HUES48 (cell line): ENCODE data around the gene LIN28B.
"Not testable (repeated sequence)": the region's sequence is repeated elsewhere in the genome, so short reads cannot be mapped to it uniquely, and the experiment has no call there.

Source experiments
- H3K27ac ChIP-seq: one replicate; pipeline ENCODE4 v1.7.0; 2013; ENCODE audit warnings: low read depth, low read length, inconsistent platforms
- H3K27me3 ChIP-seq: 2 replicates; pipeline ENCODE4 v1.6.1; 2013; ENCODE audit warnings: mild to moderate bottlenecking, low read length; ENCODE audit not compliant: control insufficient read depth, insufficient read depth
- H3K36me3 ChIP-seq: 2 replicates; pipeline ENCODE4 v1.6.1; 2013; ENCODE audit warnings: low read length; ENCODE audit not compliant: control insufficient read depth, insufficient read depth
- H3K4me1 ChIP-seq: 2 replicates; pipeline ENCODE4 v1.6.1; 2013; ENCODE audit warnings: mild to moderate bottlenecking, low read length; ENCODE audit not compliant: control insufficient read depth, insufficient read depth
- H3K4me3 ChIP-seq: 2 replicates; pipeline ENCODE4 v1.5.1; 2013; ENCODE audit warnings: mild to moderate bottlenecking, low read depth, low read length
- H3K9ac ChIP-seq: 2 replicates; pipeline ENCODE4 v1.6.1; 2013; ENCODE audit warnings: mild to moderate bottlenecking, low read depth, low read length, moderate library complexity
- H3K9me3 ChIP-seq: 2 replicates; pipeline ENCODE4 v1.6.1; 2013; ENCODE audit warnings: low read length; ENCODE audit not compliant: control insufficient read depth, insufficient read depth

Gene LIN28B

GRCh38 chr6:104957301-104958177, 632 bp downstream of the LIN28B start:
- Histone ChIP-seq H3K4me3 (peak overlapping the region; percentile 92), H3K4me1 (peaks cover 32% of the 10 kb centered on the region), H3K9ac (peak overlapping the region; percentile 99), H3K27me3 (no peaks in the 10 kb centered on the region), H3K27ac (peak overlapping the region; percentile 100), H3K36me3 (peaks cover 17% of the 10 kb centered on the region), H3K9me3 (no peaks in the 10 kb centered on the region)

DNA sequence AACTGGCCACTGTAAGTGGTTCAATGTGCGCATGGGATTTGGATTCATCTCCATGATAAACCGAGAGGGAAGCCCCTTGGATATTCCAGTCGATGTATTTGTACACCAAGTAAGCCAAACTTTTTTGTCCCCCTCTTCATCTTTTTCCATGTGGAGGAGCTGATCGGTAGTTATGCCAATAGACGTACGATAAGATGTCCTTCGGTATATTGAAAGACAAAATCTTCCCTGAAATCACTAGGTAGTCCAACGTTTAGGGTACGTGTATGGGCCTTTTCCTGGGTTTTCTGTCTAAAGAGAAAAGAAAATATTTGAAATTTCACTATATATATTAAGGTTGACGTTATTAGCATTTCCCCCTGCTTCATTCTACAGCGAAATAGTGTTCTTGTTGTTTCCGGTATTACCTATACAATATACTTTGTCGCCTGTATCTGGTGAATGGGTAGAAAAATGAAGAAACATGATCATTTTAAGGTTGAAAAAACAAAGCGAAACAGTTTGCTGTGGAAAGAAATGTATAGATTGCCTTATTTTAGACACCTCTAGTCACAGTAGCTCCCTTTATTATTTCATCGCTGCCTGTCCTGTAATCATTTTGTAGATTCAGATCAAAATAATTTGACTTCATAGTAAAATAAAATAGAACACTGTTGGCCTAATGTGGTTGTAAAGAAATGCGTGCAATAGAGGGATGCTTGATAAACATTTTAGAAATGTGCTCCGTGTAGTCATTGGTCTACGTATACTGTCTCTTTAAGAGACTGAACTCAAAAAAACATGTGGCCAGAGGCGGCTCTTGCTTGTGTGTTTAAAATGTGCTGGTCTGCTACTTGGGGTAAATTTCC, 1.5 kb downstream of the LIN28B start:
- Histone ChIP-seq H3K36me3 (peaks cover 19% of the 10 kb centered on the region), H3K9me3 (no peaks in the 10 kb centered on the region), H3K4me3 (peak overlapping the region; percentile 92), H3K4me1 (peaks cover 31% of the 10 kb centered on the region), H3K27ac (peak overlapping the region; percentile 100), H3K9ac (peak overlapping the region; percentile 99), H3K27me3 (no peaks in the 10 kb centered on the region)

GRCh38 chr6:104959026-104959858, 2.3 kb downstream of the LIN28B start:
- H3K27me3 ChIP-seq, result no peaks in the 10 kb centered on the region
- H3K4me1 ChIP-seq, result peaks cover 39% of the 10 kb centered on the region
- no peaks in the 10 kb centered on the region for H3K9me3 ChIP-seq
- peak overlapping the region; percentile 92 for H3K4me3 ChIP-seq
- peak overlapping the region; percentile 99 for H3K9ac ChIP-seq
- H3K27ac ChIP-seq, result peak overlapping the region; percentile 100
- H3K36me3 ChIP-seq, result peaks cover 19% of the 10 kb centered on the region

DNA sequence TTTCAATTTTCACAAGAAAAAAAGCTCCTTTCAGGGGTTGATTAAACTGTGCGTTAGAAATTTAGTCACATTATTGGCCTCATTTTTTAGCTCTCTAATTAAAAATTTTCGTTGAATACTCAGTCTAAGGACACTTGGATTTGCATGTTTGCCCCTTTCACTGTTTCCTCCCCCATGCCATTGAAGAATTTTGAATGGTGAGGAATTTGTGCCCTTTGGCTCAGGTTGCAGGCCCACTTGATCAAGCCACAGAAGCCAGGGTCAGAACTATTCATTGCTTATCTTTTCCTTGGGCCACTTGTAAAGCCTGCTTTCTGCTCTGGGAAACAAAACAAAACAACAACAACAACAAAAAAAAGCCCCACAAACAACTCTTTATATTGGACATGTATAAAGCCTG, 12.2 kb downstream of the LIN28B start:
- H3K4me1 ChIP-seq, result peaks cover 64% of the 10 kb centered on the region
- H3K27me3 ChIP-seq, result no peaks in the 10 kb centered on the region
- no peaks in the 10 kb centered on the region; the same call in none of the 2 replicates for H3K36me3 ChIP-seq
- H3K9me3 ChIP-seq, result no peaks in the 10 kb centered on the region
- no peak overlapping the region for H3K9ac ChIP-seq
- peak overlapping the region; percentile 90 for H3K27ac ChIP-seq
- peak overlapping the region; percentile 27 for H3K4me3 ChIP-seq

DNA sequence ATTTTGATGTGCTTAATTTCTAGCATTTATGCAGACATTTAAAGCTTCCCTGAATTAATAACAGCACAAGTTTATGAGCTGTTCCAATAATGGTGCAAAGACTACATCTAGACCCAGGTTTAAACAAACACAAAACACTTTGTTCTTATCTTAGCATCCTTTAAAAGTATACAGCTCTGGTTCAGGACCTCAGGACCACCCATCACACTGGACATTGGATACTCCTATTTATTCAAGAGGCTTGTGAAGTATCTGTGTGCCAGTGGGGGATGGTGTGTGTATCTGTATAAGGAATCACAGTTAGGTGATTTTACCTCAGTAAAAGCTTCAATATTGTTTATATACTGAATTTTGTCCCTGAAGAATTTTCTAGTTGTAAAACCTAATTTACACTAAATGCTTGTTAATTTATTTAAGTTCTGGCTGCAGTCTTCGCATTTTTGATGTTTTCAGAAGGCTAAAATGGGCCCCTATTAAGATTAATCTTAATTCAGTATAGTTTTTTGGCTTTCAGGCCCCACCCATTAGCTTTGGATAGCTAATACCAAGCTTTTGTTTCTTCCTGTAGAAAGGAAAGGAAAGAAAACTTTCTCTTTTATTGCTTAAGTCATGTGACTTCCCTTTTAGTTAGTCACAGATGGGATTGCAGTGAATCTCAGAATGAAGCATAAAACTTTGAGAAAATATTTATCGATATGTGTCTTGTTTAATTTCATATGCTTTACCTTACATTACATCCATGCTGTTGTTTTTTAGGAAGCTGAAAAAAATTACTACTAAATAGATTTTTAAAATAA, 13.1 kb downstream of the LIN28B start:
- Histone ChIP-seq H3K36me3 (no peaks in the 10 kb centered on the region; the same call in 1 of the 2 replicates), H3K9me3 (no peaks in the 10 kb centered on the region), H3K4me3 (peak overlapping the region; percentile 23; the same call in 1 of the 2 replicates), H3K4me1 (peaks cover 55% of the 10 kb centered on the region), H3K27ac (peak overlapping the region; percentile 90), H3K9ac (no peak overlapping the region), H3K27me3 (no peaks in the 10 kb centered on the region)

DNA sequence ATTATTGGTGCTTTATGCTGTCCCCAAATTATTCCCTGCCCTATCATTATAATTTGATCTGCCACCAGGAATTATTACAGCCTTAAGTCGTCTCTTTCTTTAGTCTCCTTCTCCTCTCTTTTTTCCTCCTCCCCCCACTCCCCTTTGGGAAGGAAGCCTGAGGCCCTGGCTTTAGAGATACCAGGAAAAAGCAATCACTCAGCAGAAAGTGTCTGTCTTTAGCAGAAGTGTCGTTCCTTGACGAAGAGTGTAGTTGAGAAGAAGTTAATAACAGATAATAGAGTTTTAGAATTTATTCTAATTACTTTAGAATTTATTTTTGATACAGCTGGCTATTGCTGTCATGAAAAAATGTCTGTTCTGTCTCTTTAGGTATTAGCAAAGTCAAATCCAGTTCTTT, 16.5 kb downstream of the LIN28B start:
- Histone ChIP-seq H3K27ac (no peak overlapping the region), H3K9ac (no peak overlapping the region), H3K4me1 (peaks cover 50% of the 10 kb centered on the region), H3K9me3 (no peaks in the 10 kb centered on the region), H3K36me3 (peaks cover 20% of the 10 kb centered on the region), H3K4me3 (no peak overlapping the region), H3K27me3 (no peaks in the 10 kb centered on the region)

GRCh38 chr6:104983296-104983695, 26.4 kb downstream of the LIN28B start:
- no peak overlapping the region for H3K27ac ChIP-seq
- H3K4me1 ChIP-seq, result peaks cover 3% of the 10 kb centered on the region
- no peak overlapping the region for H3K4me3 ChIP-seq
- H3K36me3 ChIP-seq, result peaks cover 49% of the 10 kb centered on the region
- H3K27me3 ChIP-seq, result no peaks in the 10 kb centered on the region
- H3K9me3 ChIP-seq, result no peaks in the 10 kb centered on the region
- no peak overlapping the region for H3K9ac ChIP-seq

- no peak overlapping the region for H3K27ac ChIP-seq
- H3K4me3 ChIP-seq, result no peak overlapping the region
- no peaks in the 10 kb centered on the region for H3K9me3 ChIP-seq
- peaks cover 3% of the 10 kb centered on the region for H3K4me1 ChIP-seq
- H3K27me3 ChIP-seq, result no peaks in the 10 kb centered on the region
- peaks cover 44% of the 10 kb centered on the region for H3K36me3 ChIP-seq
- H3K9ac ChIP-seq, result no peak overlapping the region
Observed at GRCh38 chr6:104983776-104984175, 26.9 kb downstream of the LIN28B start.

DNA sequence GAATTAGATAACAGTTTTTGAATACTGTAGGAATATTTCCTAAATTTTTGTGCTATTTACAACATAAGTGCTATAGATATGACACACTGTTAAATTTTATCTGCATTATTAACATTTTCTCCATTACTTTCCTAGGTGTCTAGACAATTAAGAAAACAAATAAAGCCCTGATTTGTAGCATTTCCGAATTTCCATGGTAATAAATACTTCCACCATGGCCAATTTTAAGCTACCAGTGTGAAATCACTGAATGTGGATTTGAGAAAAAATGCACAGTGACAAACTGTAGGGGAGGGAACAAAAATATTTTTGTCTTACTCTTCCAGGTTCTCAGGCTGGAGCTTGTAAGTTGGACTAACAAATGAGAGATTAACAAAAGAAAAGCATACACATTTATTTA, 27.9 kb downstream of the LIN28B start:
- Histone ChIP-seq H3K9me3 (no peaks in the 10 kb centered on the region), H3K36me3 (peaks cover 40% of the 10 kb centered on the region), H3K9ac (no peak overlapping the region), H3K4me3 (no peak overlapping the region), H3K27ac (no peak overlapping the region), H3K4me1 (peaks cover 3% of the 10 kb centered on the region), H3K27me3 (no peaks in the 10 kb centered on the region)

DNA sequence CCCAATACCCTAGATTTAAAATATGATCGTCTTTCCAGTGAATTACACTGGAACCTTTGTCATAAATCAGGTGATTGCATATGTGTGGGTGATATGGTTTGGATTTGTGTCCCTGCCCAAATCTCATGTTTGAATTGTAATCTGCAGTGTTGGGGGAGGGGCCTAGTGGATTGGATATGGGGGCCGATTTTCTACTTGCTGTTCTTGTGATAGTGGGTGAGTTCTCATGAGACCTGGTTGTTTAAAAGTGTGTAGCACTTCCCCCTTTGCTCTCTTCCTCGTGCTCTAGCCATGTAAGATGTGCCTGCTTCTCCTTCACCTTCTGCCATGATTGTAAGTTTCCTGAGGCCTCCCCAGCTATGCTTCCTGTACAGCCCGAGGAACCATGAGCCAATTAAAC, 29.0 kb downstream of the LIN28B start:
- not testable (repeated sequence) for H3K27ac ChIP-seq, H3K27me3 ChIP-seq
- peaks cover 30% of the 10 kb centered on the region for H3K36me3 ChIP-seq

More for the DNA sequence above, 29.0 kb downstream of the LIN28B start:
- H3K4me1 ChIP-seq, H3K4me3 ChIP-seq, H3K9ac ChIP-seq, H3K9me3 ChIP-seq: not testable (repeated sequence)
